ENCODE measurements around the gene LBP. TPM values are rescaled to one million over a fixed set of nuclear protein-coding genes. Genes with fewer than 3 reads are reported as not detected.

The LBP gene
- total RNA-seq, 1 donor: 1.8 TPM

GRCh38 chr20:38355161-38356012 lies 9.1 kb downstream of the LBP start:
- H3K27ac ChIP-seq (ENCODE audit: low read depth, low read length): no peak overlapping the region
- no peaks in the 10 kb centered on the region for H3K9me3 ChIP-seq (ENCODE audit: low read depth, low read length)
- H3K4me2 ChIP-seq (ENCODE audit: insufficient read depth, low read length): no peak overlapping the region
- H3K36me3 ChIP-seq (ENCODE audit: insufficient read depth, low read length): no peaks in the 10 kb centered on the region
- no peak for TF ChIP-seq CTCF (IDR thresholded peaks at IDR 0.05; ENCODE audit: extremely low read depth, low read depth, low read length)
- peaks cover 3% of the 10 kb centered on the region for H3K27me3 ChIP-seq (ENCODE audit: insufficient read depth, low read length)
- H3K4me1 ChIP-seq (ENCODE audit: insufficient read depth, low read length): peaks cover 3% of the 10 kb centered on the region
- H4K20me1 ChIP-seq (ENCODE audit: insufficient read depth, low read length): no peaks in the 10 kb centered on the region
- H2AFZ ChIP-seq (ENCODE audit: low read length): no peak overlapping the region
- no peaks in the 10 kb centered on the region for H3K79me2 ChIP-seq (ENCODE audit: insufficient read depth, low read length)
- no peak overlapping the region for H3K4me3 ChIP-seq (ENCODE audit: insufficient read depth, low read length)
- DNase-seq (ENCODE audit: insufficient read length, low spot score, missing footprints): no peak

- DNase-seq (ENCODE audit: insufficient read length, low spot score, missing footprints): no peak
- no peak for TF ChIP-seq CTCF (IDR thresholded peaks at IDR 0.05; ENCODE audit: extremely low read depth, low read depth, low read length)
- H3K4me3 ChIP-seq (ENCODE audit: insufficient read depth, low read length): no peak overlapping the region
Measured at GRCh38 chr20:38357653-38358207, 11.4 kb downstream of the LBP start.

GRCh38 chr20:38358556-38358955 lies 12.3 kb downstream of the LBP start:
- H3K36me3 ChIP-seq (ENCODE audit: insufficient read depth, low read length): no peaks in the 10 kb centered on the region
- no peak overlapping the region for H3K4me3 ChIP-seq (ENCODE audit: insufficient read depth, low read length)
- H3K27me3 ChIP-seq (ENCODE audit: insufficient read depth, low read length): peaks cover 3% of the 10 kb centered on the region
- no peak for DNase-seq (ENCODE audit: insufficient read length, low spot score, missing footprints)
- H3K4me1 ChIP-seq (ENCODE audit: insufficient read depth, low read length): no peaks in the 10 kb centered on the region
- H2AFZ ChIP-seq (ENCODE audit: low read length): no peak overlapping the region
- H3K27ac ChIP-seq (ENCODE audit: low read depth, low read length): no peak overlapping the region
- no peaks in the 10 kb centered on the region for H4K20me1 ChIP-seq (ENCODE audit: insufficient read depth, low read length)
- H3K4me2 ChIP-seq (ENCODE audit: insufficient read depth, low read length): no peak overlapping the region
- no peaks in the 10 kb centered on the region for H3K79me2 ChIP-seq (ENCODE audit: insufficient read depth, low read length)
- H3K9me3 ChIP-seq (ENCODE audit: low read depth, low read length): no peaks in the 10 kb centered on the region
- no peak for TF ChIP-seq CTCF (IDR thresholded peaks at IDR 0.05; ENCODE audit: extremely low read depth, low read depth, low read length)

More at GRCh38 chr20:38357653-38358207, 11.4 kb downstream of the LBP start:
- H3K4me2 ChIP-seq (ENCODE audit: insufficient read depth, low read length): no peak overlapping the region
- H3K4me1 ChIP-seq (ENCODE audit: insufficient read depth, low read length): peaks cover 3% of the 10 kb centered on the region
- peaks cover 3% of the 10 kb centered on the region for H3K27me3 ChIP-seq (ENCODE audit: insufficient read depth, low read length)
- H2AFZ ChIP-seq (ENCODE audit: low read length): no peak overlapping the region
- H3K9me3 ChIP-seq (ENCODE audit: low read depth, low read length): no peaks in the 10 kb centered on the region
- H4K20me1 ChIP-seq (ENCODE audit: insufficient read depth, low read length): no peaks in the 10 kb centered on the region
- no peaks in the 10 kb centered on the region for H3K79me2 ChIP-seq (ENCODE audit: insufficient read depth, low read length)
- no peaks in the 10 kb centered on the region for H3K36me3 ChIP-seq (ENCODE audit: insufficient read depth, low read length)
- no peak overlapping the region for H3K27ac ChIP-seq (ENCODE audit: low read depth, low read length)

- Histone ChIP-seq H3K4me1 (ENCODE audit: insufficient read depth, low read length) (no peaks in the 10 kb centered on the region), H3K9me3 (ENCODE audit: low read depth, low read length) (no peaks in the 10 kb centered on the region), H3K27ac (ENCODE audit: low read depth, low read length) (no peak overlapping the region), H3K36me3 (ENCODE audit: insufficient read depth, low read length) (no peaks in the 10 kb centered on the region), H2AFZ (ENCODE audit: low read length) (no peak overlapping the region), H3K4me3 (ENCODE audit: insufficient read depth, low read length) (no peak overlapping the region), H3K4me2 (ENCODE audit: insufficient read depth, low read length) (no peak overlapping the region), H3K27me3 (ENCODE audit: insufficient read depth, low read length) (peaks cover 3% of the 10 kb centered on the region), H4K20me1 (ENCODE audit: insufficient read depth, low read length) (no peaks in the 10 kb centered on the region), H3K79me2 (ENCODE audit: insufficient read depth, low read length) (no peaks in the 10 kb centered on the region)
- no peak for DNase-seq (ENCODE audit: insufficient read length, low spot score, missing footprints)
- no peak for TF ChIP-seq CTCF (IDR thresholded peaks at IDR 0.05; ENCODE audit: extremely low read depth, low read depth, low read length)
Measured at GRCh38 chr20:38363004-38363747, 16.9 kb downstream of the LBP start.

Data from osteoblast (primary cell).